Astrocyte (in vitro differentiated cells and primary cell): ENCODE measurements around the gene CTBP2. TPM values are rescaled to one million over a fixed set of nuclear protein-coding genes. Genes with fewer than 3 reads are reported as not detected.

Experiments used
- DNase-seq: peaks from one replicate; pipeline ENCODE4 v3.0.0-alpha.2; 2010; ENCODE audit warnings: low read depth
- FAIRE-seq: peaks from 2 replicates; lab custom pipeline; 2011; peaks lifted over from hg19 to GRCh38; lab: Jason Lieb, UNC
- H2AFZ ChIP-seq: 2 replicates; pipeline ENCODE4 v1.6.0; 2012; ENCODE audit warnings: low read depth, low read length, inconsistent platforms
- H3K27ac ChIP-seq: 2 replicates; pipeline ENCODE4 v1.5.1; 2011; ENCODE audit warnings: low read depth, low read length, inconsistent platforms
- H3K27me3 ChIP-seq: 2 replicates; pipeline ENCODE4 v1.6.0; 2011; ENCODE audit warnings: low read length, inconsistent platforms; ENCODE audit not compliant: insufficient read depth
- H3K36me3 ChIP-seq: 2 replicates; pipeline ENCODE4 v1.5.1; 2011; ENCODE audit warnings: low read length, inconsistent platforms; ENCODE audit not compliant: insufficient read depth
- H3K4me1 ChIP-seq: 2 replicates; pipeline ENCODE4 v1.5.1; 2011; ENCODE audit warnings: low read length, inconsistent platforms; ENCODE audit not compliant: insufficient read depth
- H3K4me2 ChIP-seq: 2 replicates; pipeline ENCODE4 v1.6.0; 2012; ENCODE audit warnings: low read length, inconsistent platforms
- H3K4me3 ChIP-seq: 2 replicates; pipeline ENCODE4 v1.5.1; 2011; ENCODE audit warnings: low read depth, mild to moderate bottlenecking, low read length, inconsistent platforms; ENCODE audit not compliant: insufficient read depth
- H3K79me2 ChIP-seq: 2 replicates; pipeline ENCODE4 v1.6.0; 2012; ENCODE audit warnings: mild to moderate bottlenecking, low read length, inconsistent platforms; ENCODE audit not compliant: insufficient read depth
- H3K9ac ChIP-seq: 2 replicates; pipeline ENCODE4 v1.6.0; 2012; ENCODE audit warnings: mild to moderate bottlenecking, low read length, inconsistent platforms
- H3K9me3 ChIP-seq: 2 replicates; pipeline ENCODE4 v1.5.1; 2012; ENCODE audit warnings: low read depth, mild to moderate bottlenecking, low read length, inconsistent platforms; ENCODE audit not compliant: insufficient read depth
- H4K20me1 ChIP-seq: 2 replicates; pipeline ENCODE4 v1.6.0; 2012; ENCODE audit warnings: low read length, inconsistent platforms; ENCODE audit not compliant: insufficient read depth
- H3K27ac Mint-ChIP-seq: one replicate; pipeline ENCODE4 v1.8.0; 2021; ENCODE audit warnings: mild to moderate bottlenecking, mixed read lengths; ENCODE audit not compliant: unreplicated experiment
- H3K27me3 Mint-ChIP-seq: one replicate; pipeline ENCODE4 v1.8.0; 2021; ENCODE audit warnings: low read depth, mixed read lengths; ENCODE audit not compliant: unreplicated experiment
- H3K36me3 Mint-ChIP-seq: one replicate; pipeline ENCODE4 v1.8.0; 2021; ENCODE audit warnings: low read depth, mixed read lengths; ENCODE audit not compliant: unreplicated experiment
- H3K4me1 Mint-ChIP-seq: one replicate; pipeline ENCODE4 v1.8.0; 2021; ENCODE audit warnings: low read depth, mixed read lengths; ENCODE audit not compliant: unreplicated experiment
- H3K4me3 Mint-ChIP-seq: one replicate; pipeline ENCODE4 v1.8.0; 2021; ENCODE audit warnings: mild to moderate bottlenecking, moderate library complexity, mixed read lengths; ENCODE audit not compliant: unreplicated experiment
- H3K9me3 Mint-ChIP-seq: one replicate; pipeline ENCODE4 v1.8.0; 2021; ENCODE audit warnings: mild to moderate bottlenecking, mixed read lengths; ENCODE audit not compliant: unreplicated experiment
- EZH2 ChIP-seq: IDR thresholded peaks from 2 replicates; pipeline ENCODE4 v1.6.1; 2012; ENCODE audit warnings: mild to moderate bottlenecking, low read length, inconsistent platforms; ENCODE audit not compliant: insufficient read depth
- total RNA-seq: library from RNA; stranded (reverse); gene quantifications from 2 replicates; pipeline ENCODE4 v1.2.1, GENCODE V29; 2021
- TF ChIP-seq, protein P1 (sequence below): IDR thresholded peaks from 2 replicates; pipeline ENCODE4 v1.5.1; 2011; ENCODE audit warnings: low read depth, mild to moderate bottlenecking, inconsistent platforms, low read length, moderate library complexity; ENCODE audit not compliant: insufficient read depth

Gene CTBP2
- total RNA-seq, 1 donor from 2014 or later, result 109 TPM

DNA sequence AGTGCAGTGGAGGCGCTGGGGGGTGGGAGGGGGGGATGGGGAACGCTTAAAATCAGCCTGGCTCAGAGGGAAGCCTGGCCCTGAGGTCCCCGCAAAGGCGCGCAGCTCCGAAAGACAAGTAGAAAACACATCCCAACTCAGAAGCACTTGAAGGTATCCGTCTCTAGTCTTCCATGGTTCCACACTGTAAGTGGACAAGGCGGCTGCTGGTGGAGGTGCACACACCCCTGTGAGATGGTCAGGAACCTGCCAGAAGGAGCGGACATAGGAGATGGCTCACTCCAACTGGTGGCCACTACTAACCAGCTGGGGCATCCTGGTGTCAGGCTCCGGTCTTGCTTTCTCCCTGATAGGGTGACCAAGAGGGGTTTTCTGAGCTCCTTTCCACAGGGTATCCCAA, 41.7 kb downstream of the CTBP2 start:
- Histone ChIP-seq H3K27me3 (no peaks in the 10 kb centered on the region), H3K4me1 (peaks cover 21% of the 10 kb centered on the region), H3K79me2 (peaks cover 99% of the 10 kb centered on the region), H3K9me3 (no peaks in the 10 kb centered on the region), H2AFZ (no peak overlapping the region), H3K4me2 (no peak overlapping the region), H3K9ac (no peak overlapping the region), H3K36me3 (no peaks in the 10 kb centered on the region), H3K4me3 (no peak overlapping the region), H4K20me1 (peaks cover 98% of the 10 kb centered on the region), H3K27ac (no peak overlapping the region)
- no peak overlapping the region for H3K4me3 Mint-ChIP-seq
- DNase-seq, result no peak
- no peaks in the 10 kb centered on the region for H3K9me3 Mint-ChIP-seq
- H3K27me3 Mint-ChIP-seq, result no peaks in the 10 kb centered on the region
- peaks cover 20% of the 10 kb centered on the region for H3K4me1 Mint-ChIP-seq
- TF ChIP-seq, protein P1, sequence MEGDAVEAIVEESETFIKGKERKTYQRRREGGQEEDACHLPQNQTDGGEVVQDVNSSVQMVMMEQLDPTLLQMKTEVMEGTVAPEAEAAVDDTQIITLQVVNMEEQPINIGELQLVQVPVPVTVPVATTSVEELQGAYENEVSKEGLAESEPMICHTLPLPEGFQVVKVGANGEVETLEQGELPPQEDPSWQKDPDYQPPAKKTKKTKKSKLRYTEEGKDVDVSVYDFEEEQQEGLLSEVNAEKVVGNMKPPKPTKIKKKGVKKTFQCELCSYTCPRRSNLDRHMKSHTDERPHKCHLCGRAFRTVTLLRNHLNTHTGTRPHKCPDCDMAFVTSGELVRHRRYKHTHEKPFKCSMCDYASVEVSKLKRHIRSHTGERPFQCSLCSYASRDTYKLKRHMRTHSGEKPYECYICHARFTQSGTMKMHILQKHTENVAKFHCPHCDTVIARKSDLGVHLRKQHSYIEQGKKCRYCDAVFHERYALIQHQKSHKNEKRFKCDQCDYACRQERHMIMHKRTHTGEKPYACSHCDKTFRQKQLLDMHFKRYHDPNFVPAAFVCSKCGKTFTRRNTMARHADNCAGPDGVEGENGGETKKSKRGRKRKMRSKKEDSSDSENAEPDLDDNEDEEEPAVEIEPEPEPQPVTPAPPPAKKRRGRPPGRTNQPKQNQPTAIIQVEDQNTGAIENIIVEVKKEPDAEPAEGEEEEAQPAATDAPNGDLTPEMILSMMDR, result no peak
- TF ChIP-seq EZH2, result no peak
- H3K36me3 Mint-ChIP-seq, result peaks cover 15% of the 10 kb centered on the region
- H3K27ac Mint-ChIP-seq, result no peak overlapping the region
- FAIRE-seq, result no peak

DNA sequence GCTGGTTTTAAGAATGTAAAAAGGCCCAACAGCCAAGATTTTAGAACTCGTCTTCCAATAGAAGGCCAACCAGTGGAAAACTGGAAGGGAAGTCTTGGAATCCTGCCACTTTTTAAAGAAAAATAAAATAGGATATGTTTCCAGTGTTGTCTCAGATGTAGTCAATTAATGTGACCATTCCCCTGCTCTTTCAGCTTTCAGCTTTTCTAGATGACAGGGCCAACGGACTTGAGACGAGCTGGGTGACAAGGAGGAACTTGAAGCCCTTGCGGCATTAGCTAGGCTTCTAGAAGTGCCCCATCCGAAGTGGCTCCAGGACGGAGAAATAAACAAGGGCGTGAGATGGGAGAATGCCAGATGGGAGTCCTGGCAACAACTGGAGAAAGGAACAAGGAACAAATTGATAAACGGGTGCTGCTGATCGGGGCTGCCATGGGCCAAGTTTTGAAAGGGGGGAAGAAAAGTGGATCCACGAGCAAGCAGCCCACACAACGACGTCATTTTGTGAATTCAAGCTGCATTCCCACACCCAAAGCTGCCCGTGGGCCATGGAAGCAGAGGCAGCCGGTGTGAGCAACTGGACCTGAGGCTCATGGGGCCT, 42.3 kb downstream of the CTBP2 start:
- Histone ChIP-seq H2AFZ (no peak overlapping the region), H3K4me3 (no peak overlapping the region), H3K9ac (no peak overlapping the region), H3K4me2 (no peak overlapping the region), H3K27me3 (no peaks in the 10 kb centered on the region), H3K27ac (no peak overlapping the region), H3K9me3 (no peaks in the 10 kb centered on the region), H3K4me1 (peaks cover 17% of the 10 kb centered on the region), H3K36me3 (no peaks in the 10 kb centered on the region), H4K20me1 (peaks cover 98% of the 10 kb centered on the region), H3K79me2 (peaks cover 99% of the 10 kb centered on the region)
- no peak for FAIRE-seq
- Mint-ChIP-seq H3K9me3 (no peaks in the 10 kb centered on the region), H3K27me3 (no peaks in the 10 kb centered on the region), H3K4me1 (peaks cover 16% of the 10 kb centered on the region), H3K27ac (no peak overlapping the region), H3K4me3 (no peak overlapping the region), H3K36me3 (peaks cover 17% of the 10 kb centered on the region)
- no peak for DNase-seq
- no peak for TF ChIP-seq EZH2
- TF ChIP-seq, protein P1, result no peak

DNA sequence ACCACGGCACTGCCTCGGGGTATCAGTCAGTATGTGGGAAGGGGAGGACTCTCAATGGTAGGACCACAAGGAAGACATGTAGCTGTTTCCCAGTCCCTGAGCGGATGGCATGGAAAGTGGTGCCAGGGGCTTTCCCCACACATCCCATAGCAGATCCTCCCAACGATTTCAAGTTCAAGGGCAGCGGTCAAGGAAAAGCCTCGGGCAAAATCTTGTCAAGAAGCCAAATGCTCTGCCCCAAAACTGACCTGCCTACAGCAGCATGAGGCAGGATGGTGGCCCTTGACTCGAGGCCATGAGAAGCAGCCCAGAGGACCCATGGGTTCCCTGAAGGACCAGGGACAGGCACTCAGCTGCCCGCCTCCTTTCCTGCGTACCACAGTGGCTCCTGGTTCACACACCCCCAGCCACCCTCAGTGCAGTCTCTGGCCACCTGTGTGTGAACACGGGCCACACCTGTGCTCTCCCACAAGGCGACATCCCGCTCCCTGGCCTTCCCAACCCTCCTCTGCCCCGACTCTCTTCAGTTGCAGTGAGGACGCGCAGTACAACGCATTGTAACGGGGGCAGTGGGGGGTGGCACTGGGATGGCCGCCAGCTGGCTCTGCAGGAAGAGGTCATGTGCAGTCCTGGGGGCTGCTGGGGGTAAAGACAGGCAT, 43.6 kb downstream of the CTBP2 start:
- no peak overlapping the region for H3K27ac Mint-ChIP-seq
- no peaks in the 10 kb centered on the region for H3K9me3 Mint-ChIP-seq
- H3K4me1 Mint-ChIP-seq, result peaks cover 22% of the 10 kb centered on the region

More for the DNA sequence above, 43.6 kb downstream of the CTBP2 start:
- Mint-ChIP-seq H3K27me3 (no peaks in the 10 kb centered on the region), H3K36me3 (peaks cover 16% of the 10 kb centered on the region), H3K4me3 (no peak overlapping the region)
- Histone ChIP-seq H3K36me3 (no peaks in the 10 kb centered on the region), H3K9me3 (no peaks in the 10 kb centered on the region), H3K4me2 (no peak overlapping the region), H3K9ac (no peak overlapping the region), H3K4me1 (peaks cover 20% of the 10 kb centered on the region), H3K4me3 (no peak overlapping the region), H2AFZ (no peak overlapping the region), H3K79me2 (peaks cover 96% of the 10 kb centered on the region), H4K20me1 (peaks cover 95% of the 10 kb centered on the region), H3K27me3 (no peaks in the 10 kb centered on the region), H3K27ac (no peak overlapping the region)
- no peak for DNase-seq
- no peak for FAIRE-seq
- TF ChIP-seq, protein P1, result no peak
- TF ChIP-seq EZH2, result no peak
